GM19467 (cell line): ENCODE measurements around the gene DIABLO.

Source experiments
- ATAC-seq: cut with Tn5 transposase; IDR thresholded peaks from one replicate; pipeline ENCODE4 v1.9.1; 2021; ENCODE audit warnings: mild to moderate bottlenecking, moderate library complexity; ENCODE audit not compliant: unreplicated experiment

DIABLO gene

GRCh38 chr12:122159882-122160281 is 66.0 kb downstream of the DIABLO start:
- no peak for ATAC-seq

- no peak for ATAC-seq
Observed at GRCh38 chr12:122158700-122159285, 67.1 kb downstream of the DIABLO start.
